AG08395 (cell line): ENCODE measurements around the gene L3MBTL3.
"Not testable (repeated sequence)": the region's sequence is repeated elsewhere in the genome, so short reads cannot be mapped to it uniquely, and the experiment has no call there.

Experiments used
- DNase-seq: peaks from one replicate; pipeline ENCODE4 v3.0.0; 2012; ENCODE audit warnings: mixed read lengths, low spot score

L3MBTL3 gene

DNA sequence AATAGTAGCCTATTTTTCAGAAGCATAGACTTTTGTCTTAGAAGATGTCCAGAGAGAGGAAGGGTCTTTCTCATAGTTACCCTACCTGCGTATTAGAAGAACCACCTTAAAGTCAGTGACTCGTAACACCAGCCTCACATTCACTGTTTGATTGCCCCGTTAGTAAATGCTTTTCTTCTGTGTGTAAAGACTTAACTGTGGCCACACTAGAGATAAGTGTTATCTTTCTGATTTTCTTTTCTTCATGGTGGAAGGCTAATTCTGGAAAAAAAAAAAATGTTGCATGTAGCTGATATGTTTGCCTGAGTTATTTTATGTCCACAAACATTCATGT lies 120.5 kb downstream of the L3MBTL3 start:
- DNase-seq, result no peak

DNA sequence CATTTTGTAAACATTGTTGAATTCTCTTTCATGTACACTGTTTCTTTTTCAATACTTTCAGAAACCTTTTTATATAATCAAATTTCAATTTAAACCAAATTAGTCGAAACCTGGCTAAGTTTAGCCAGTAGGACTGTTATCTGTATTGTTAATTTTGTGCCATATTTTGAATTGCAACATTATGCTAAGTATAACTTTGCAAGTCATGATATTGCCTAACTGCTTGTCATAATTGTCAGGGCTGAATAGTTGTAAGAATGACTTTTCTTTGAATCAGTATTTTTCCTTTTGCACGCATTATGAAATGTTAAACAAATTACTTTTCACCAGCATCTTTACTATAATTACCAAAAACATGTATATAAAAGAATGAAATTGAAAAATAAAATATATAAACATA lies 121.7 kb downstream of the L3MBTL3 start:
- no peak for DNase-seq

- peak; percentile 58 for DNase-seq
Measured at GRCh38 chr6:130143709-130144108, 125.3 kb downstream of the L3MBTL3 start.

DNA sequence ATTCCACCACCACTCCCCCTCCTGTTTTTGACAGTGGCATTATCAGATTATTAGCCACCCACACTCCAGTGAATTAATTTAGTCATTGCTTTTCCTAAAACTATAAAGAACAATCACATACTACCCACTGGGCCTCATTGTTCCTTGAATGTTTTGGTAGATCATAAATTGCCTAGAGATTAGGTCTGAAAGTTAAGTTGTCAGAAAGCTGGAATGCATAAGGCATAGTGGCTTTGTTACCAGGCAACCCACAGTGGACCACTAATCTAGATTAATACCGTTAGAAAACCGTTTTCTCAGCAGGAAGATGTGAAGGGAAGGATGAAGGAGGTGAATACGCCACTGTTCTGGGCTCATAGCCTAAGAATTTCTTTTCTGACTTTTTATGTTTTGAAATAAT lies 128.7 kb downstream of the L3MBTL3 start:
- DNase-seq, result no peak

DNA sequence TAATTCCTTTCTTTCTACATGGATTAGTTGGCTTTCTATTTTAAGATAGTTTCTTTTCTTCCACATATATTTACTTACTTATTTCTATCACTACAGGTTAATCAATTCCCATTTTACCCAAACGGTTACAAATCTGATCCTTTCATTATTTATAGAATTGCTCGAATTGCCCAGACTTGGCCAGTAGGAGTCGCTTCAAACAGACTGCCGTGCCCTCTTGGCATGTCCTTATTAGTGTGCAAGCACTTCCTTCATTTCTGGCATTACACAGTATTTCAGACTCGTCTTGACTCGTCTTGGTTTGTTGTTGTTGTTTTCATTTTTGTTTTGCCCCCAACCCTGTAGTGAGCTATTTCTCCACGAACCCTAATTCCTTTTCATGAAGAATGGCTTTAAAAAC lies 129.8 kb downstream of the L3MBTL3 start:
- DNase-seq, result no peak

DNA sequence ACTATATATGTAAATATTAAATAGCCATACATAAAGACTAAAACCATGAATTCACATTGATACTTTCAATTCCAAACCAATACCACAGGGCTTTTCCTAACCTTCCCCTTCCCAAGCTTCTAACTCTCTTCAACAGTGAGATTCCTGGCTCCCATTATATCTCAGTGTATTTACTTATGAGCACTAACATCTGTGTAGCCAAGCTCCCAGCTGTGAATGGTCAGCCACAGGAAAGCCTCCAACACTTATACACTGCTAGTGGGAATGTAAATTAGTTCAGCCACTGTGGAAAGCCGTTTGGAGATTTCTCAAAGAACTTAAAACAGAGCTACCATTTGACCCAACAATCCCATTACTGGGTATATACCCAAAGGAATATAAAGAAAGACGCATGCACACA lies 130.6 kb downstream of the L3MBTL3 start:
- DNase-seq, result not testable (repeated sequence)

- DNase-seq, result no peak
Measured at GRCh38 chr6:130150906-130151305, 132.5 kb downstream of the L3MBTL3 start.

DNA sequence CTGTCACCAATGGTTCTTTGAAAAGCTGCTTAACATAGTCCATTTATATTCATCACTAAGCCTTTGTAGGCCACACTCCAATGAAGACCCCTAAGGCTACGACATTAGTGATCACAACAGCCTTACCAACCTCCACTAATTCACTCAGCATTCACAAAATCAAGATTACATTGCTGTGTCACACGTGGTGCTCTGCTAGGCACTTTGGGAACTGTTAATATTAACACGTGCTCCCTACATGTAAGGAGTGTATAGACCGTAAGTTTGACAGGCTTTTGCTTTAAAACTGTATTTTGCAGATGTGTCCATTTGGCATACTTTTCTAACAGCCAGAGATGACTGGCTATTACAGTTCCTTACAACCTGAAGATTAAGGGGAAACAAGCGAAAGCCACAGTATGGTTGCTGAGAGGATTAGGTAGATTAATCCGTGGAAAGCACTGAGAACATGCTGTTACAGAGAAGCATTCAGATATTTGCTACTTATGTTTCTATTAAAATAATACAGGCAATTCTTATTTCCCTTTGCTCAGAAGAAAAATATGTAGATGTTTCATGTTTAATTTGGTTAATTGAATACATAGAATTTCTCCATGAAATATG lies 134.6 kb downstream of the L3MBTL3 start:
- no peak for DNase-seq

DNA sequence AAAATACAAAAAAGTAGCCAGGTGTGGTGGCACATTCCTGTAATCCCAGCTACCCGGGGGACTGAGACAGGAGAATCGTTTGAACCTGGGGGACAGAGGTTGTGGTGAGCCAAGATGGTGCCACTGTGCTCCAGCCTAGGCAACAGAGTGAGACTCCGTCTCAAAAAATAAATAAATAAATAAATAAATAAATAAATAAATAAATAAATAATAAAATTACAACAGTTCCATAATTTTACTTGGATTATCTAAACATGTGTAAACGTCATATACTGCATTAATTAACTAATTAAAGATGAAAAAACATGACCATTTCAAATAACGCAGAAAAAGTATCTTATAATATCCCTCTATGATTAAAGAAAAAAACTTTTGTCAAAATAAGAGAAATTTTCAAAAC lies 138.5 kb downstream of the L3MBTL3 start:
- no peak for DNase-seq

GRCh38 chr6:130158056-130158455 lies 139.7 kb downstream of the L3MBTL3 start:
- DNase-seq, result no peak

GRCh38 chr6:130158548-130158947 lies 140.2 kb downstream of the L3MBTL3 start:
- DNase-seq, result no peak

DNA sequence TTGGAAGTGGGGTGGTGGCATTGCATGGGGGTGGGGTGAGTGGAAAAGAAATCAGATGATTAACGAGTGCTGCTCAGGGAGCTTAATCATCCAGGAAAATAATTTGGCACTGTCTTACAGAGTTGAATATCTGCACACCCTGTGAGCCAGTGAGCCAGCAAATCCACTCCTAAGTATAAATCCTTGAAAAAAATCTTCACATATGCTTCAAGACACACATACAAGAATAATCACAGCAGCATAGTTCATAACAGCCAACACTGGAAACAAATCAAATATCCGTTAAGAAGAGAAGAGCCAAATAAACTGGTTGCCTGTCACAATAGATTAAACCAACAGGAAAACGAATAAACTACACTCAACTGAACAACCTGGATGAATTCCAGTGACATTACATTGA lies 141.6 kb downstream of the L3MBTL3 start:
- no peak for DNase-seq

GRCh38 chr6:130161683-130162404 lies 143.5 kb downstream of the L3MBTL3 start:
- DNase-seq, result no peak

DNA sequence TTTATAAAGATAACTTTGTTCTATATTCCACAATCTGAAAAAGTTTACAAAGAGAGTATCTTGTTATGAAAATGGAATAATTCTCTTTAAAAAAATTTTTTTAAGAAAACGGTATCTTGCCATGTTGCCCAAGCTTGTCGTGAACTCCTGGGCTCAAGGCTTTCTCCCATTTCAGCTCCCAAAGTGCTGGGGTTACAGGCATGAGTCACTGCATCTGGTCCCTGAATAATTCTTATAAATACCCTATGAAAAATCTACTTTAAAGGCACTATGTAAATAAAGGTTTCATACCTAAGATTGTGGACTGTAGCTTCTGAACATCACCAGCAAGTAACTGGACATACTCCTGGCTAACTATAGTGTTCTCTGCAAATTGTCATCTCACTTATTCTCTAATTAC lies 144.0 kb downstream of the L3MBTL3 start:
- no peak for DNase-seq

DNA sequence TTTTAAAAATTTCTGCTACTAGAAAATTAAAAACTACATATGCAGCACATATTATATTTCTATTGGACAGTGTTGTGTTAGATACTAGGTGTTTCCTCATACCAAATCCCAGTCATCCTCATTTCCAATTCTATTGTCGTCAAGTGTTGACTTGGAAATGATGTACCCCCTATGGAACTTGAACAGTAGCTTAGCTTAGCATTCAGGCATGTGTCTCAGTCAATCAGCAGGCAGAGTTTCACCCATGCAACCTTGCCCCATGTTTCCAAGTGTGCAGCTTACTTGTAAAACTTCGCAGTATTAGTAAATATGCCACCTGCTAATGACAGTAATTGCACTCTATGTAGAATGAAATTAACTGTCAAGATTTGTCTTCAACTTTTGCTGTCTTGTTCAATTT lies 144.9 kb downstream of the L3MBTL3 start:
- no peak for DNase-seq

DNA sequence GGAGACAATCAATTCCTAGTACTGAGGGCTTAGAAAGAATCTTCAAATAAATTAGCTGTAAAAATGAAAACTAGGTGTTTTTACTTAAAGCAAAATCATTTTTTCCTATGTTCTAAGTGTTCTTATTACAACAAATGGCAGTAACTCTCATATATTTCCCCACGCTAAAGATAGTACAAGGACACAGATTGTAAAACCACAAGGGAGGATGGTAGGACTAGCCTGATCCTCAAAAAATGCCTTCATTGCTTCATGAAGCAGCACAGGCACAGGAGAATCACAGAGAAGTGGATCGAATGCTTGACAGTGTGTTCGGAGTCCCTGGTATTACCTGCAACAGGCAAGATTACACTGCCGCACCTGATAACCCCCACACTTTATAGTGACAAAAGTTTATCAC lies 145.9 kb downstream of the L3MBTL3 start:
- no peak for DNase-seq

DNA sequence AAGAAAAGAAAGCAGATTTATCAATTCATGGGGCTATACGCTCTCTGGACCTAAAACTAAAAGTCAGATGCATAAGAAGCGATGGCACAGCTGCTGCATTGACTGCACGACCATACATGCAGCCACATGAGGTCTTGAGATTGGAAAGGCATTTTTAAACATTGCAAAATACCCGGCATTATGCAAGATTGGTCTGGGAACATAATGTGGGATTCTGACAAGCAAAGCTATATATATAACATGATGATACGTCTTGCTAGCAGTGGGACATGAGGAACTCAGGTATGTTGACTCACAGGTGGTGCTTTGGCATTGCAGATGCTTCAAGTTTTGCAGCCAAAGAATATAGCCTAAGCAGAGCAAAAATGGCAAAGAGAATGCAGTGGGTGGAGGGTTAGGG lies 149.3 kb downstream of the L3MBTL3 start:
- DNase-seq, result no peak

DNA sequence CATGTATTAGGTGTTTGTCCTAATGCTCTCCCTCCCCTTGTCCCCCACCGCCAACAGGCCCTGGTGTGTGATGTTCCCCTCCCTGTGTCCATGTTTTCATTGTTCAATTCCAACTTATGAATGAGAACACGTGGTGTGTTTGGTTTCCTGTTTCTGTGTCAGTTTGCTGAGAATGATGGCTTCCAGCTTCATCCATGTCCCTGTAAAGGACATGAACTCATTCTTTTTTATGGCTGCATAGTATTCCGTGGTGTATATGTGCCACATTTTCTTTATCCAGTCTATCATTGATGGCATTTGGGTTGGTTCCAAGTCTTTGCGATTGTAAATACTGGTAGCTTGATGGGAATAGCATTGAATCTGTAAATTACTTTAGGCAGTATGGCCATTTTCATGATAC lies 151.8 kb downstream of the L3MBTL3 start:
- DNase-seq, result not testable (repeated sequence)

DNA sequence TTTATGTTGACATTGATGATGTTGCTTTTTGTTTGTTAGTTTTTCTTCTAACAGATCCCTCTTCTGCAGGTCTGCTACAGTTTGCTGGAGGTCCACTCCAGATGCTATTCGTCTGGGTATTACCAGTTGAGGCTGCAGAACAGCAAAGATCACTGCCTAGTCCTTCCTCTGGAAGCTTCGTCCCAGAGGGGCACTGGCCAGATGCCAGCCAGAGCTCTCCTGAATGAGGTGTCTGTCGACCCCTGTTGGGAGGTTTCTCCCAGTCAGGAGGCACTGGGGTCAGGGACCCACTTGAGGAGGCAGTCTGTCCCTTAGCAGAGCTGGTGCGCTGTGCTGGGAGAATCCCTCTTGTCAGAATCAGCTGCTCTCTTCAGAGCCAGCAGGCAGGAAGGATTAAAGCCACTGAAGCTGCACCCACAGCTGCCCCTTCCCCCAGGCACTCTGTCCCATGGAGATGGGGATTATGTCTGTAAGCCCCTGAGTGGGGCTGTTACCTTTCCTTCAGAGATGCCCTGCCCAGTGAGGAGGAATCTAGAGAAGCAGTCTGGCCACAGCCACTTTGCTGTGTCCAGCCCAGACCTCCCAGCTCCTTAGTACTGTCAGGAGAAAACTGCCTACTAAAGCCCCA lies 155.1 kb downstream of the L3MBTL3 start:
- DNase-seq, result not testable (repeated sequence)

DNA sequence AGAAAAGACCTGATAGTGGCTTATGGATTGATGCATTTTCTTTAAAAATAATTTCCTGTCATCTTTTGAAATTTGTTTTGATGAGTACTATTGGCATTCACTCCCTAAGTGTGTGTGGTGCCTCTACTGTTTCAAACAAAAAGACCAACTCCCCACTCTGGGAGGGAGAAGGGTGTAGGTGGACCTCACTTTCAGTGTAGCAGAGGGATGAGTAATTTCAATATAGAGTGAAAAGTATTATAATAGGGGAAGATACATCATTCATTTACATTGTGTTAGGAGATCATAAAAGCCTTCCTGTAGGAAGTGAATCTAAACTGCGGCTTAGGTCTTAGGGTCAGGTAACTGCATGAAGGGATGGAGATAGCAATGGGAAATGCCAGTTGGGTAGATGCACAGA lies 158.0 kb downstream of the L3MBTL3 start:
- DNase-seq, result no peak

DNA sequence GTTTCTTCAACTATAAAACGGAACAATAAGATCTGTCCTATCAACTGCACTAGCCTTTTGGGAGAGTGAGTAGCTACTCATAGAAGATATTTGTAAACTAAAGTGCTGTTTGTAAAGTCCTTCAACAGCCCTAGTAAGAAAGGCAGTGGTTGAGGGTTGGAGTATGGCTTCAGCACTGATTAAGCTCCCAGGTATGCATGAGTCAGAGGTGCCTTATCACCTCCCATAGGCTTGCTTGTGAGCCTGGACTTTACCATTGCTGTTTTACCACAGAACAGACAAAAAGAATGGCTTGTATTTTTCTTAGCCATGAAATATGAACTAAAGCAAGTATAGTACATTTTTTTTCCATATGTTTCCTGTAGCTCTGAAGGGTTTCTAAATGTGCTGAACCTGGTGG lies 160.3 kb downstream of the L3MBTL3 start:
- DNase-seq, result peak; percentile 83

GRCh38 chr6:130182466-130182865 lies 164.1 kb downstream of the L3MBTL3 start:
- DNase-seq, result no peak
